GM12872 (cell line): Measurements from ENCODE around the gene CPHXL.

Experiments
- TF ChIP-seq, protein P1 (sequence below): IDR thresholded peaks from 3 replicates; pipeline ENCODE4 v1.5.1; 2011; ENCODE audit warnings: low read depth, mild to moderate bottlenecking, low read length, moderate library complexity; ENCODE audit not compliant: insufficient read depth

The CPHXL gene

GRCh38 chr16:75726390-75726789 lies at the start of gene CPHXL:
Gene CPHXL (minus strand): TSS chr16:75726490. CDS start chr16:75726442, 48 bp downstream.
- TF ChIP-seq, protein P1, sequence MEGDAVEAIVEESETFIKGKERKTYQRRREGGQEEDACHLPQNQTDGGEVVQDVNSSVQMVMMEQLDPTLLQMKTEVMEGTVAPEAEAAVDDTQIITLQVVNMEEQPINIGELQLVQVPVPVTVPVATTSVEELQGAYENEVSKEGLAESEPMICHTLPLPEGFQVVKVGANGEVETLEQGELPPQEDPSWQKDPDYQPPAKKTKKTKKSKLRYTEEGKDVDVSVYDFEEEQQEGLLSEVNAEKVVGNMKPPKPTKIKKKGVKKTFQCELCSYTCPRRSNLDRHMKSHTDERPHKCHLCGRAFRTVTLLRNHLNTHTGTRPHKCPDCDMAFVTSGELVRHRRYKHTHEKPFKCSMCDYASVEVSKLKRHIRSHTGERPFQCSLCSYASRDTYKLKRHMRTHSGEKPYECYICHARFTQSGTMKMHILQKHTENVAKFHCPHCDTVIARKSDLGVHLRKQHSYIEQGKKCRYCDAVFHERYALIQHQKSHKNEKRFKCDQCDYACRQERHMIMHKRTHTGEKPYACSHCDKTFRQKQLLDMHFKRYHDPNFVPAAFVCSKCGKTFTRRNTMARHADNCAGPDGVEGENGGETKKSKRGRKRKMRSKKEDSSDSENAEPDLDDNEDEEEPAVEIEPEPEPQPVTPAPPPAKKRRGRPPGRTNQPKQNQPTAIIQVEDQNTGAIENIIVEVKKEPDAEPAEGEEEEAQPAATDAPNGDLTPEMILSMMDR = no peak

DNA sequence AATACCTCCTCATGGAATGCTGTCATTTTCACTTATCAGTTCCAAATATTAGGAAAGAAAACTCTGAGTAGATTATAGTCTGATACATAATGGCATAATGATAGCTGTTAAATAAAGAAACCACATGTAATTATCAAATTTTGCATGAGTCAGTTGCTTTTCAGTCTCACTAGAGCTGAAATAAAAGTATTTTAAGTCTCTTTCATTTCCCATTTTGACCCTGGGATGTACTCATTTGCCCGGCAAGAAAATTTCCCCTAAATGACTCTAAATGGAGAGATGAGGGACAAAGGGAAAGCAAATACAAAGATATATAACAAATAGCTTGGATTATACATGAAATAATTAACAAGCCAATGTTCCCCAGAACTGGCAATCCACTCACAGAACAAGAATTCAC lies 47.9 kb upstream of the CPHXL start:
- TF ChIP-seq, protein P1 = no peak

DNA sequence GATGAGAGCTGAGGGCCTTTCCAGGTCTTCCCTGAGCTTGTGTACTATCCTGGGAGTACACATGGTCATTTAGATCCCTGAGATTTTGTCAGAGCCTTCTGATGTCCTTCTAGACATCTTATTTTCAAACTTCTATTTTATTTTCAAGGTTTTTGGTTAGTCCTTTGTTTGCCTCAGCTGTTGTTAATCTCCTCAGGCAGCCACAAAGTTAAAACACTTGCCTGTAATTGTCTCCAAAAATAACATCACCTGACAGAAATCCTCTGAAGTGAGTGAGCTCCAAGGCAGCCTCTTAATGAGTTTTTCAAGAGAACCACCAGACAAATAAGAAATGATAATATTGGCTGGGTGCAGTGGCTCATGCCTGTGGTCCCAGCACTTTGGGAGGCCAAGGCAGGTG lies 43.8 kb upstream of the CPHXL start:
- TF ChIP-seq, protein P1 = no peak

DNA sequence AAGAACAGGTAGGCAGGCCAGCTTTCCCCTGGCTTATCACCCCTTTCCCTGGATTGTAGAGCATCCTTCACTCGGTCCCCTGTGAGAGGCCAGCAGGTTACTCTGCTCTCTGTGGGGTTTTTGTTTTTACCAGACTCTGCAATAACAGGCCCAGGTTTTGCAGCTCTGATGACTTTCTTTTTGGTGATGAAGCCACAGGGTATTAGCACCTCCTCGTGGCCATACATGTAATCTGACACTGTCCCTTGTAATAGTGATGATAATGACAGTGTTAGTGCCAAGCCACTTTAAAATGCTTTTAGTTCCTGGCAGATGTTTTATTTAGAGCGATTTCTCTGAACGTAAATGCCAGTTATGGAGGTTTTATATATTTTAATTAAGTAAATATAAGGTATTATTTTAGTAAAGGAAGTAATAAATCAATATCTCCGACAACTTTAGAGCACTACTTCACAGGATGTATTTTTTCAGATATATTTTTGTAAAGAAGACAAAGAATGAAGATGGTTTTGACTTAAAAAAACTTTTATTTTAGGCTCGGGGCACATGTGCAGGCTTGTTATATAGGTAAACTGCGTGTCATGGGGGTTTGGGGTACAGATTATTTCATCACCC lies 38.0 kb upstream of the CPHXL start:
- TF ChIP-seq, protein P1 = peak; percentile 84

DNA sequence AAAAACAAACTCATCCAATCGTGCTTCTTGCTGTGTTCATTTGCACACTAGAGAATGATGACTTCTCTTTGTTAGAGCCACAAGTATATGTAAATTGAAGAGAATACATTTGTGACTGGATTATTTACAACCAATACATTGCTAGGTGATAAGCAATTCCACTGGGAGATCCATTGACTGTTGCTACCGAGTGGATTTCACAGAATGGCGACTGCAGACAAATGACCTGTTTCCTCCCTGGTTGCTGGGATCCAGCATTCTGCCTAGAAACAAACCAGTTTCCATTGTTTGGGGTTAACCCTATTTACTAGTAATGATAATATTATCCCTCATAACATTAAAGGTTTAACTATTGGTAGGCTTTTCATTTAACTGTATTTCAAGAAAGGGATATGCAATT lies 36.9 kb upstream of the CPHXL start:
- TF ChIP-seq, protein P1 = no peak

GRCh38 chr16:75762746-75763145 lies 36.5 kb upstream of the CPHXL start:
- TF ChIP-seq, protein P1 = no peak

GRCh38 chr16:75761108-75761507 lies 34.8 kb upstream of the CPHXL start:
- TF ChIP-seq, protein P1 = no peak
